Liver (tissue), 3 donors: ENCODE measurements around the gene GMNN.

Experiments used
- TAF1 ChIP-seq: conservative IDR thresholded peaks from 2 replicates; pipeline ENCODE4 v1.6.1; 2016; ENCODE audit warnings: antibody characterized with exemption, mild to moderate bottlenecking
- TF ChIP-seq, protein P1 (sequence below): fragments of 150-350 bp; IDR thresholded peaks from 2 replicates; pipeline ENCODE4 v1.5.1; 2017; ENCODE audit warnings: improper control_type of control experiment, low read depth, low read length; ENCODE audit not compliant: missing input control
- donor health status: healthy.
- donor health status: healthy.

DNA sequence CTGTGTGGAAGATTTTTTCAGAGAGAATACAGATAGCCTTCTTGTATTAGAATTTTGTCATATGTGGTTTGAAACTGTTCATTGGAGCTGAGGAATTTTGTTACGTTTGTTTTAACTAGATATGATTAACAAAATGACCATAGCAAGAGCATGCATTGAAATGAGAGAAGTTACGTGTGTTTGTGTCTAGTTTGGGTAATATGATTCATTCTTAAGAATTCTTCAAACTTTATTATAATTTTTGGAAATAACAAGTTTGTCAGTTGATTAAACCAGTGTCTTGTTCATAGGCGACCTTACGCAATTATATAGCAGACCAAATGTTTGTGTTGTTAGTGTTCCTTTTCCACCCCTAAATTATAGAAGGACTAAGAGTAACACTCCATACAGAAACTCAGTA is 5.5 kb downstream of the GMNN start:
- no peak for TF ChIP-seq TAF1
- TF ChIP-seq, protein P1, sequence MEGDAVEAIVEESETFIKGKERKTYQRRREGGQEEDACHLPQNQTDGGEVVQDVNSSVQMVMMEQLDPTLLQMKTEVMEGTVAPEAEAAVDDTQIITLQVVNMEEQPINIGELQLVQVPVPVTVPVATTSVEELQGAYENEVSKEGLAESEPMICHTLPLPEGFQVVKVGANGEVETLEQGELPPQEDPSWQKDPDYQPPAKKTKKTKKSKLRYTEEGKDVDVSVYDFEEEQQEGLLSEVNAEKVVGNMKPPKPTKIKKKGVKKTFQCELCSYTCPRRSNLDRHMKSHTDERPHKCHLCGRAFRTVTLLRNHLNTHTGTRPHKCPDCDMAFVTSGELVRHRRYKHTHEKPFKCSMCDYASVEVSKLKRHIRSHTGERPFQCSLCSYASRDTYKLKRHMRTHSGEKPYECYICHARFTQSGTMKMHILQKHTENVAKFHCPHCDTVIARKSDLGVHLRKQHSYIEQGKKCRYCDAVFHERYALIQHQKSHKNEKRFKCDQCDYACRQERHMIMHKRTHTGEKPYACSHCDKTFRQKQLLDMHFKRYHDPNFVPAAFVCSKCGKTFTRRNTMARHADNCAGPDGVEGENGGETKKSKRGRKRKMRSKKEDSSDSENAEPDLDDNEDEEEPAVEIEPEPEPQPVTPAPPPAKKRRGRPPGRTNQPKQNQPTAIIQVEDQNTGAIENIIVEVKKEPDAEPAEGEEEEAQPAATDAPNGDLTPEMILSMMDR = no peak
